Central memory CD4-positive, alpha-beta T cell (primary cell): Measurements from ENCODE around the gene TDP2.

Source experiments
- DNase-seq: peaks from one replicate; pipeline ENCODE4 v3.0.0; 2022
- total RNA-seq, 3 experiments: gene quantifications; one replicate each; lab custom pipeline; 2026; lab: John Stamatoyannopoulos, UW

TDP2 gene
- total RNA-seq, result 44.0 to 71.6 (median 68.0) reads per million in 3 experiments

DNA sequence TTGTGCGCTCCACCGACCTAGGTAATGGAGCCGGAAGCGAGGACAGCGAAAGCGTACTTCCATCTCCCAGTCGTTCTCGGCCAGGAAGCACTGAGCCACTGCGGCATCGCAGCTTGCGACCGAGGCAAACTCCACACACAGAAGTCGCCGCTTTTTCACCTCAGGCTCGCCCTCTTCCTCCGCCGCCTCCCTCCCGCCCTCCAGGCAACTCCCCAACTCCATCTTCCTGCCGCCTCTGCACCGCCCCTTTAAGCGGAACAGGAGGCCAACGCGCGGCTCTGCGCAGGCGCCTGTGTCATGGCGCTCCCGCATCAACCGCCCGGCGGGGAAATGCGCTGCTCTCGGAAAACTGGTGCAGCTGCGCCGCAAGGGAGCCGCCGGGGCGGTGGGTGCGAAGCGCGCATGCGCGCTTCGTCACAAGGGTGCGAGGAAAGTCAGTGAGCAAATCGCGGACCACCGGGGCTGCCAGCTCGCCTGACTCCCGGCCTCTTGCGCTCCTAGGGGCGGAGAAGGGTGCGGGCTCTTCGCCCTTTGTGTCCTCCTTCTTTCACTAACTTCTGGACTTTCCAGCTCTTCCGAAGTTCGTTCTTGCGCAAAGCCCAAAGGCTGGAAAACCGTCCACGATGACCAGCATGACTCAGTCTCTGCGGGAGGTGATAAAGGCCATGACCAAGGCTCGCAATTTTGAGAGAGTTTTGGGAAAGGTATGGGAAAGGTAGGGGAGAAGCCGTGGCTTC, at the start of gene TDP2, which contains the start of gene ACOT13:
TSS of gene TDP2 (minus strand) at position 259 of the 737 bp plus-strand sequence. CDS start at position 222, 37 bp downstream.
TSS of gene ACOT13 (plus strand) at position 437 of the 737 bp plus-strand sequence. CDS start at position 624, 187 bp downstream.
- DNase-seq, result peak; percentile 97

- no peak for DNase-seq
Measured at GRCh38 chr6:24710519-24711303, 44.0 kb upstream of the TDP2 start.

GRCh38 chr6:24709014-24709711, 42.5 kb upstream of the TDP2 start:
- DNase-seq, result no peak

- no peak for DNase-seq
Measured at GRCh38 chr6:24708612-24709011, 41.9 kb upstream of the TDP2 start.

- no peak for DNase-seq
Measured at GRCh38 chr6:24704468-24704867, 37.8 kb upstream of the TDP2 start.

DNA sequence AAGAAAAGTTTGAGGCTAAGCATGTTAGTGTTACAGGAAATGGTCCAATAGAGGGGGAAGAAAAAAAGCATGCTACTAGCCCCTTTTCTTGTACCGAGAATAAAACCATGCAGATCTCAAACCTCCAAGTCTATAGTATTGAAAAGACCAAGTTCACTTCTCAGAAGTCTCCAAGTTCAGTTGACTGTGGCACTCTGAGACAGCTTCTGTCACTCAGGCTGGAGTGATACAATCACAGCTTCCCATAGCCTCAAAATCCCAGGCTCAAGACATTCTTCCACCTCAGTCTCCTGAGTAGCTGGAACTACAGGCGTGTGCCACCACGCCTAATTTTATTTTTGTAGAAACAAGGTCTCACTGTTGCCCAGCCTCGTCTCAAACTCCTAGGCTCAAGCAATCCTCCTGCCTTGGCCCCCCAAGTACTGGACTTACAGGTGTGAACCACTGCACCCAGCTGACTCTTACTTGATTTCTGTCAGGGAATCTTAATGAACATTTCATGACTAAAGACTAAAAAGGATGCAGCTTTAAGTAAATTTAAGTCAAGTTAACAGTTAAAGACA, 36.1 kb upstream of the TDP2 start:
- no peak for DNase-seq

DNA sequence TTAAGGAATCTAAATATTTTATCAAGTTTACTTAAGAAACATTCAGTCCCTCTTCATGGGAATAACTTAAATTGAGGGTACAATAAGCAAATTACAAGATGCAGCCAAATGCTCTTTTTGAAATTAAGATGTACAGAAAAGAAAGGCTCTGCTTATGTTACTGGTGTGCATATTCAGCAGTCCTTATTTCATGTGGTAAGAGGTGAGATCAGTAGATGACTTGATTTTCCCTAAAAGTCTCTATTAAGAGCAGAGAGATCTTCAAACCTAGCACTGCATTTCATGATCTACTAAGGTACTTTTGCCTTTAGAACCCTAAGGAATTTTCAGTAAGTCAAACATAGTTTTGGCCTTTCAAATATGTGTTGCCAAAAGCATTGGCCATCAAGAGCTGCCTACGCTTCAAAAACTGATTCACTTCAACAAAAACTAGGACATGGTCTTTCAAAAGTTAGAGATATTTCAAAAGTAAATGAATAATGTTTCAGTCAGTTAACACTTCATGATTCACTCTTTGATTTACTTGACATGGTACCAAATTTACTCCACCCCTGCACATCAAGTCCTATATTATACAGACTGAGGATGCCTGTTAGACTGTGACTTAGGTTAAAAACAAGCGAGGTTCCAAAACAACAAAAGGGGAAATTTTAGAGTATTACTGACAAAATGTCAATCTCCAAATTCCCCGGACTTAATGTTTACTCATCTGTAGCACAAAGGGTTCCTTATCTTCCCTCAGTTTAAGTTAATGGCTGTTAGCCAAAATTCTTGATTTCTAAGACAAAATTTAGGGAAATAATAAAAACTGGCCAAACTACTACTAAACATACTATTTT, 33.0 kb upstream of the TDP2 start:
- DNase-seq, result no peak

DNA sequence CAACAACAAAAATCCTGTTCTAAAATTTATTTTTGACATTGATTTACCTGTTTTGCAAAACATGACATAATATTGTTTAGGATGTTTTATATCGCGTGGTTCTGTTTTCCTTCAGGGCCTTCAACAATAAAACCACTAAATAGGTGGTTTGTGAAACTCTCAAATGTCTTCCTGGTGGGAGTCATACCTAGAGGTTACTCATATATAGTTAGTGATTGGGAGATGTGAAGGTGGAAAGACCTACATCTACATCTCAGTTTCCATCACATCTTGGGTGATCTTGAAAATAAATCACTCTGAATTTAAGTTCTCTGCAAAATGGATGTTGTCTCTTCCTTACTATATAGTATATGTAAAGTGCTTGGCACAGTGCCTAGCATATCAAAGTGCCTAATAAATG, 29.4 kb upstream of the TDP2 start:
- no peak for DNase-seq

- peak; percentile 44 for DNase-seq
Measured at GRCh38 chr6:24695635-24696034, 28.9 kb upstream of the TDP2 start.

DNA sequence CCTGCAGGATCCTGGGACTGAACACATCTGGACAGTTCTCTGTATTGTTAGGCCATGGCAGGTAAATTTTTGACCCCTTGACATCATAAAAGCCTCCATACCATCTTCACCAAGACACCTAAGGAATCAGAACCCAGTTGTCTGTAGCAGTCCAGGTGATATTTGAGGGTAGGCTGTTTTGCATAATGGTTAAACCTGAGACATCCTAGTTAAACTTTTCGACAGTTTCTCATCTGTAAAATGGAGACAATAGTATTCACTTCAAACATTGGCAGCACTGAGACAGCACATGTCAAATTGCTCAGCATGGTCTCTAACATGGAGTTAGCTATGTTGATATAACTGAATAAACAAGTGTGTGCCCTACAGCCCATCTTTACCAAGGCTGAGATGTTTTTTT, 27.5 kb upstream of the TDP2 start:
- no peak for DNase-seq

- DNase-seq, result no peak
Measured at GRCh38 chr6:24692848-24693592, 26.3 kb upstream of the TDP2 start.

DNA sequence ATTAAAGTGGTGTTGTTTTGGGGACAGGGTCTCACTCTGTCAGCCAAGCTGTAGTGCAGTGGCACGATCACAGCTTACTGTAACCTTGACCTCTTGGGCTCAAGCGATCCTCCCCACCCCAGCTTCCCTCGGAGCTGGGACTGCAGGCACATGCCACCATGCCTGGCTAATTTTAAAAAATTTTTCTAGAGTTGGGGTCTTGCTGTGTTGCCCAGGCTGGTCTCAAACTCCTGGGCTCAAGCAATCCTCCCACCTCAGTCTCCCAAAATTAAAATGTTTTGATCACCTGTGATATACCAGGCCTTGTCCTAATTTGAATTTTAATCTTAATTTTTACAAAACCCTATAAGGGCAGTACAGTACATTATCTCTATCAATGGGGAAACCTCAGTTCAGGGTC, 25.7 kb upstream of the TDP2 start:
- no peak for DNase-seq

- no peak for DNase-seq
Measured at GRCh38 chr6:24692003-24692402, 25.3 kb upstream of the TDP2 start.

GRCh38 chr6:24691550-24691949, 24.9 kb upstream of the TDP2 start:
- DNase-seq, result no peak

DNA sequence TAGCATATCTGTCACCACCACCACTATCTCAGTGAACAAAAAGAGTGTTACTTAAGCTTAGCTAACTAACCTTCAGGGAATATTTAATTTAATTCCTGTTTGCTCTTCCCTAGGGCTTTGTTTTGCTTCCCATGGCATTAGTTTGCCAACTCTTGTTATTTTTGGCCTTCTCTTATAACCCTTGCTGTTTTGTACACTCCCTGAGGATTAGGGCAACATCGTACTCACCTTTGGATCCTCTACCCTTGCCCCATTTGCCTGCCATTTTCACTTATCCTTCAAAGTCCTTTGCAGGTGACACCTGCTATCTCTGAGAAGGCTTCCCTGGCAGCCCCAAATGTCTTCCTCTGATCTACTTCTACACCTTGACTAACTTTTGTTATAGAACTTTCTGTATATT, 23.9 kb upstream of the TDP2 start:
- DNase-seq, result no peak

DNA sequence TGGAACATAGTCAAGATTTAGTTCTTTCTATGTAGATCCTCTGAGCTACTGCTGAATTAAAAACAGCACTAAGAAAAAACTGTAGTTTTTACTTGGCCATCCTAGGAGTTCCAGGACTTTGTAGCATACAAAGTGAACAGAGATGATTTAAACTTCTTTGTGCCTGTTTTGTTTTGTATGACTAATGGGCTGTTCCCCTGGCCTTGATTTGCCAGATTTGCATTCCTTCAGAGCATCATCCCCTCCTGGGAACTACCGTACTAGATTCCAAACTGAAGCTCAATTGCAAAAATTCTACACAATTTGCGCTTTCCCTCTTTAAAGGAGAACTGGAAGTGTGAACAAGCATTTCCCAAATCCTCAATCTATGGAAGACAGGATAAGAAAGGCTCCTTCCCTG, 23.3 kb upstream of the TDP2 start:
- DNase-seq, result no peak

- no peak for DNase-seq
Measured at GRCh38 chr6:24686946-24687345, 20.2 kb upstream of the TDP2 start.

GRCh38 chr6:24686408-24686807, 19.7 kb upstream of the TDP2 start:
- DNase-seq, result no peak

- no peak for DNase-seq
Measured at GRCh38 chr6:24683297-24684296, 16.9 kb upstream of the TDP2 start.

- no peak for DNase-seq
Measured at GRCh38 chr6:24680582-24680981, 13.9 kb upstream of the TDP2 start.
